ENCODE results near the gene DUSP1. TPM values are rescaled to one million over a fixed set of nuclear protein-coding genes. Genes with fewer than 3 reads are reported as not detected.

The DUSP1 gene
- total and polyA plus RNA-seq, 2 donors (not counting 3 experiments of a cell fraction or from before 2014, with no cell fraction given) = 36.1 to 196 TPM

GRCh38 chr5:172809774-172810173 lies 38.8 kb upstream of the DUSP1 start:
- DNase-seq (ENCODE audit: low read depth, low spot score) (no peak), FAIRE-seq (no peak)
- H2AFZ ChIP-seq (ENCODE audit: low read depth, low read length) = no peak overlapping the region
- H4K20me1 ChIP-seq (replicated peaks; ENCODE audit: control insufficient read depth, extremely low read depth, insufficient read depth, low read length) = no peaks in the 10 kb centered on the region
- CTCF ChIA-PET = interaction anchor here (1.0 kb wide), 1 partner anchor 38 kb away, joined by 4 read pairs; no protein-coding TSS in a partner anchor
- dilution Hi-C loops (cut with MboI; ENCODE audit: extremely low pct_ligation_motif_present, low sequenced_read_pairs) (no loop called here), intact Hi-C loops (cut with micrococcal nuclease) (no loop called here)
- POLR2A ChIA-PET = no interaction called here
- no peak overlapping the region for H3K4me2 ChIP-seq (ENCODE audit: insufficient read depth, low read length)
- H3K9ac ChIP-seq (replicated peaks; ENCODE audit: extremely low read depth, insufficient read depth, low read length) = no peak overlapping the region
- H3K9me1 ChIP-seq (replicated peaks; ENCODE audit: control insufficient read depth, extremely low read depth, insufficient read depth, low read length) = no peaks in the 10 kb centered on the region
- no peaks in the 10 kb centered on the region for H3K27me3 ChIP-seq (ENCODE audit: control insufficient read depth in 2 of 2, insufficient read depth in 2 of 2, low read length in 2 of 2)
- H3K9me3 ChIP-seq (replicated peaks; ENCODE audit: control insufficient read depth, insufficient read depth, low read length) = no peaks in the 10 kb centered on the region
- no peaks in the 10 kb centered on the region for H3K79me2 ChIP-seq (ENCODE audit: control insufficient read depth, insufficient read depth, low read length)
- no peak overlapping the region for H3K27ac ChIP-seq (ENCODE audit: insufficient read depth, low read depth, low read length)
- TF ChIP-seq POLR2A (IDR thresholded peaks at IDR 0.05; ENCODE audit: low read depth, low read length) (no peak), POLR2AphosphoS5 (IDR thresholded peaks at IDR 0.05; ENCODE audit: insufficient read depth, low read depth, low read length) (no peak), FOS (IDR thresholded peaks at IDR 0.05; ENCODE audit: borderline replicate concordance, insufficient read depth, low read length) (no peak), GATA2 (IDR thresholded peaks at IDR 0.05; ENCODE audit: insufficient read depth, insufficient read length, low read depth, low read length) (no peak), JUN (IDR thresholded peaks at IDR 0.05; ENCODE audit: borderline replicate concordance, insufficient read depth, insufficient read length, low read depth) (no peak), CTCF (IDR thresholded peaks at IDR 0.05; ENCODE audit: extremely low read depth in 1 of 2, insufficient read depth in 1 of 2, low read depth in 1 of 2, low read length in 2 of 2) (no peak), MYC (IDR thresholded peaks at IDR 0.05; ENCODE audit: low read depth, low read length) (no peak), EZH2 (IDR thresholded peaks at IDR 0.05; ENCODE audit: borderline replicate concordance, low read depth, low read length, severe bottlenecking) (no peak), MAX (IDR thresholded peaks at IDR 0.05; ENCODE audit: insufficient read depth, insufficient read length) (no peak)
- H3K4me1 ChIP-seq (ENCODE audit: control insufficient read depth, extremely low read depth, insufficient read depth, low read length) = peaks cover 8% of the 10 kb centered on the region
- no peaks in the 10 kb centered on the region for H3K36me3 ChIP-seq (ENCODE audit: control insufficient read depth in 2 of 2, extremely low read depth in 1 of 2, insufficient read depth in 2 of 2, low read length in 2 of 2)
- no TSS peak for BruUV-seq (replicated peaks)
- H3K4me3 ChIP-seq (replicated peaks in 1 of 3; ENCODE audit: insufficient read depth in 1 of 3, low read depth in 1 of 3, low read length in 3 of 3) = no peak overlapping the region
